HepG2 (cell line): ENCODE data around the gene GADD45B. TPM values are rescaled to one million over a fixed set of nuclear protein-coding genes. Genes with fewer than 3 reads are reported as not detected.

ENCODE experiments used
- ARNT ChIP-seq: fragments of 450-650 bp; IDR thresholded peaks from 2 replicates; pipeline ENCODE4 v1.6.1; 2017
- ETS1 ChIP-seq: sonication (generic); formaldehyde crosslinking; IDR thresholded peaks from 2 replicates; pipeline ENCODE4 v1.4.0; 2020; ENCODE audit warnings: missing genetic modification reagents
- GFI1 ChIP-seq: sonication (generic); formaldehyde crosslinking; IDR thresholded peaks from 2 replicates; pipeline ENCODE4 v1.5.0; 2020; ENCODE audit warnings: missing genetic modification reagents, mild to moderate bottlenecking, borderline replicate concordance
- GPBP1L1 ChIP-seq: sonication (generic); formaldehyde crosslinking; IDR thresholded peaks from 2 replicates; pipeline ENCODE4 v1.5.0; 2020; ENCODE audit warnings: mild to moderate bottlenecking, missing genetic modification reagents
- HNRNPL ChIP-seq: fragments of 200-400 bp; formaldehyde crosslinking; IDR thresholded peaks from 2 replicates; pipeline ENCODE4 v1.6.1; 2017; ENCODE audit warnings: mild to moderate bottlenecking, low read depth, low read length
- KDM5A ChIP-seq: fragments of 200-600 bp; sonication (generic); IDR thresholded peaks from 2 replicates; pipeline ENCODE4 v1.7.0; 2018; ENCODE audit warnings: antibody characterized with exemption, mild to moderate bottlenecking, low read length, borderline replicate concordance
- KLF9 ChIP-seq: IDR thresholded peaks from 2 replicates; pipeline ENCODE4 v1.6.1; 2016; ENCODE audit warnings: low read depth
- PAX8 ChIP-seq: sonication (generic); formaldehyde crosslinking; IDR thresholded peaks from 2 replicates; pipeline ENCODE4 v1.8.0; 2022; ENCODE audit warnings: mild to moderate bottlenecking, missing genetic modification reagents, borderline replicate concordance
- SKIL ChIP-seq: sonication (generic); formaldehyde crosslinking; IDR thresholded peaks from 2 replicates; pipeline ENCODE4 v1.8.0; 2022; ENCODE audit warnings: missing genetic modification reagents, mild to moderate bottlenecking, moderate library complexity, borderline replicate concordance
- SOX13 ChIP-seq, 3 experiments: fragments of 450-650 bp in 1 of 3; sonication (generic) in 1 of 3; formaldehyde crosslinking in 1 of 3; IDR thresholded peaks in 2 of 3; conservative IDR thresholded peaks in 1 of 3; 2 replicates each; pipeline versions ENCODE4 v1.5.0 to v1.6.1; 2016 to 2020; ENCODE audit warnings: antibody characterized with exemption in 1 of 3, mild to moderate bottlenecking in 1 of 3, missing compliant biosample characterization in 1 of 3, missing genetic modification reagents in 1 of 3, moderate library complexity in 1 of 3
- SUZ12 ChIP-seq: fragments of 150-350 bp; IDR thresholded peaks from 2 replicates; pipeline ENCODE4 v1.6.1; 2014; ENCODE audit warnings: low read depth, low read length
- TBL1XR1 ChIP-seq: fragments of 150-350 bp; IDR thresholded peaks from 2 replicates; pipeline ENCODE4 v1.6.1; 2014; ENCODE audit warnings: borderline replicate concordance, low read length; ENCODE audit not compliant: partially characterized antibody
- TFDP1 ChIP-seq: IDR thresholded peaks from 2 replicates; pipeline ENCODE4 v1.6.1; 2016; ENCODE audit warnings: missing compliant biosample characterization, missing genetic modification reagents, borderline replicate concordance
- ZFX ChIP-seq: sonication (generic); formaldehyde crosslinking; IDR thresholded peaks from 2 replicates; pipeline ENCODE4 v1.4.0; 2020; ENCODE audit warnings: mild to moderate bottlenecking, low read depth, missing genetic modification reagents, moderate library complexity
- ZNF296 ChIP-seq: sonication (generic); formaldehyde crosslinking; conservative IDR thresholded peaks from 2 replicates; pipeline ENCODE4 v1.5.0; 2020; ENCODE audit warnings: mild to moderate bottlenecking, missing genetic modification reagents
- ZNF337 ChIP-seq: sonication (generic); formaldehyde crosslinking; IDR thresholded peaks from 2 replicates; pipeline ENCODE4 v1.5.1; 2020; ENCODE audit warnings: missing genetic modification reagents, low read depth, mild to moderate bottlenecking, borderline replicate concordance
- ZNF354B ChIP-seq: sonication (generic); formaldehyde crosslinking; IDR thresholded peaks from 2 replicates; pipeline ENCODE4 v1.8.0; 2022; ENCODE audit warnings: mild to moderate bottlenecking, missing genetic modification reagents
- ZNF503 ChIP-seq: sonication (generic); formaldehyde crosslinking; IDR thresholded peaks from 2 replicates; pipeline ENCODE4 v1.4.0; 2020; ENCODE audit warnings: missing genetic modification reagents
- ZNF510 ChIP-seq: sonication (generic); formaldehyde crosslinking; IDR thresholded peaks from 2 replicates; pipeline ENCODE4 v1.4.0; 2020; ENCODE audit warnings: low read depth, mild to moderate bottlenecking, missing genetic modification reagents
- ZNF546 ChIP-seq: sonication (generic); formaldehyde crosslinking; conservative IDR thresholded peaks from 2 replicates; pipeline ENCODE4 v1.8.1; 2023; ENCODE audit warnings: mild to moderate bottlenecking, missing genetic modification reagents
- ZNF567 ChIP-seq: sonication (generic); formaldehyde crosslinking; IDR thresholded peaks from 2 replicates; pipeline ENCODE4 v1.8.1; 2023; ENCODE audit warnings: mild to moderate bottlenecking, missing genetic modification reagents, borderline replicate concordance
- polyA plus RNA-seq, 8 experiments: library from polyadenylated mRNA; depleted of rRNA in 3 of 8; stranded (reverse) in 7 of 8; unstranded in 1 of 8; fragments of >200 nt; fragmentation: Illumina TruSeq in 4 of 8; extraction: Trizol in 4 of 8; gene quantifications; 2 replicates each; pipeline versions ENCODE4 v1.2.1 to v1.2.3, GENCODE V29; 2011 to 2016; ENCODE audit warnings: low read depth in 4 of 8, missing spikeins in 1 of 8, mixed read lengths in 1 of 8; ENCODE audit not compliant: insufficient read depth in 1 of 8
- total RNA-seq, 5 experiments: library from RNA; depleted of rRNA; stranded (reverse); fragments of >200 nt; fragmentation: Illumina TruSeq; extraction: Trizol; gene quantifications; 2 replicates each; pipeline ENCODE4 v1.2.3, GENCODE V29; 2016; ENCODE audit warnings: low read depth in 1 of 5

The GADD45B gene
- total and polyA plus RNA-seq, 2 of the 13 experiments (the other 11 are each of a cell fraction or from before 2014, with no cell fraction given): 4.6 to 34.1 TPM

- TF ChIP-seq TBL1XR1 (no peak), SUZ12 (no peak), ZNF503 (CRISPR knock-in tag) (no peak), KLF9 (CRISPR knock-in tag) (no peak), GFI1 (CRISPR knock-in tag) (no peak), KDM5A (no peak), SKIL (peak; percentile 14; the same call in 1 of the 2 replicates), ZFX (CRISPR knock-in tag) (peak; percentile 52), ARNT (no peak), HNRNPL (peak; percentile 48; the same call in 1 of the 2 replicates), SOX13 (IDR thresholded peaks at IDR 0.05) (no peak), SOX13 (CRISPR knock-in tag; conservative IDR thresholded peaks at IDR 0.05 in 1 of 2, IDR thresholded peaks at IDR 0.05 in 1 of 2) (no peak), PAX8 (CRISPR knock-in tag) (no peak), ZNF510 (CRISPR knock-in tag) (no peak), TFDP1 (no peak), ZNF296 (CRISPR knock-in tag) (no peak), GPBP1L1 (CRISPR knock-in tag) (no peak), ZNF567 (CRISPR knock-in tag) (no peak), ZNF354B (no peak), ZNF337 (no peak), ZNF546 (CRISPR knock-in tag) (no peak), ETS1 (CRISPR knock-in tag) (no peak)
Measured at GRCh38 chr19:2524840-2525723, 49.2 kb downstream of the GADD45B start (continued).
